ENCODE results near the gene KXD1. TPM values are rescaled to one million over a fixed set of nuclear protein-coding genes. Genes with fewer than 3 reads are reported as not detected.

The KXD1 gene
- total and polyA plus RNA-seq, 3 donors from 2014 or later = 124 to 163 (median 133) TPM

GRCh38 chr19:18612772-18613588 lies 55.3 kb downstream of the KXD1 start, which contains the start of gene TMEM59L:
Gene TMEM59L (plus strand): TSS chr19:18612870. CDS start chr19:18612959, 89 bp downstream.
- Histone ChIP-seq H3K27me3 (no peaks in the 10 kb centered on the region), H3K4me1 (peaks cover 7% of the 10 kb centered on the region), H3K27ac (no peak within 1 kb of the TSS), H3K4me3 (peak within 1 kb of the TSS; percentile 9 to 10), H3K36me3 (ENCODE audit: low read depth, missing control alignments) (no peaks in the 10 kb centered on the region), H3K9me3 (no peaks in the 10 kb centered on the region)
- intact Hi-C loops (cut with DNase I; ENCODE audit: low total_unique reads) = no loop called here
- WGBS, 2 donors = 2 to 3% methylated on average over 14 to 32 of the region's 70 CpGs
- DNase-seq = peak; percentile 38
- TF ChIP-seq POLR2A (IDR thresholded peaks at IDR 0.05) (no peak), CTCF (IDR thresholded peaks at IDR 0.05) (no peak)

- H3K4me3 ChIP-seq = no peak overlapping the region
- H3K27me3 ChIP-seq = no peaks in the 10 kb centered on the region
- H3K27ac ChIP-seq = no peak overlapping the region
- H3K9me3 ChIP-seq = no peaks in the 10 kb centered on the region
- intact Hi-C loops (cut with DNase I; ENCODE audit: low total_unique reads) = no loop called here
- no peaks in the 10 kb centered on the region for H3K36me3 ChIP-seq (ENCODE audit: low read depth, missing control alignments)
- H3K4me1 ChIP-seq = peaks cover 7% of the 10 kb centered on the region
- no peak for DNase-seq
- 44% methylated on average over 9 to 22 of the region's 23 CpGs for WGBS, 2 donors
- TF ChIP-seq CTCF (IDR thresholded peaks at IDR 0.05) = no peak
Observed at GRCh38 chr19:18613589-18614234, 56.0 kb downstream of the KXD1 start.

GRCh38 chr19:18616023-18616422 lies 58.4 kb downstream of the KXD1 start:
- H3K9me3 ChIP-seq = no peaks in the 10 kb centered on the region
- WGBS, 2 donors = 86 to 98% methylated on average over 3 of the region's 3 CpGs
- no peak overlapping the region for H3K4me3 ChIP-seq
- DNase-seq = no peak
- intact Hi-C loops (cut with DNase I; ENCODE audit: low total_unique reads) = no loop called here
- H3K27me3 ChIP-seq = no peaks in the 10 kb centered on the region
- no peaks in the 10 kb centered on the region for H3K36me3 ChIP-seq (ENCODE audit: low read depth, missing control alignments)
- H3K27ac ChIP-seq = no peak overlapping the region
- TF ChIP-seq POLR2A (IDR thresholded peaks at IDR 0.05) (no peak), CTCF (IDR thresholded peaks at IDR 0.05) (no peak)
- H3K4me1 ChIP-seq = peaks cover 7% of the 10 kb centered on the region

GRCh38 chr19:18617562-18617961 lies 59.9 kb downstream of the KXD1 start:
- intact Hi-C loops (cut with DNase I; ENCODE audit: low total_unique reads) = no loop called here
- Histone ChIP-seq H3K27me3 (no peaks in the 10 kb centered on the region), H3K36me3 (ENCODE audit: low read depth, missing control alignments) (no peaks in the 10 kb centered on the region), H3K9me3 (no peaks in the 10 kb centered on the region), H3K27ac (no peak overlapping the region), H3K4me3 (no peak overlapping the region), H3K4me1 (no peaks in the 10 kb centered on the region)
- no peak for DNase-seq
- TF ChIP-seq CTCF (IDR thresholded peaks at IDR 0.05) (no peak), POLR2A (IDR thresholded peaks at IDR 0.05) (no peak)
